NCI-H146 treated with DMSO at 0.1 percent for 48 hours (cell line): ENCODE data around the gene LARGE1.
"Not testable (repeated sequence)": the region's sequence is repeated elsewhere in the genome, so short reads cannot be mapped to it uniquely, and the experiment has no call there.

Experiments
- DNase-seq: peaks from one replicate; lab custom pipeline; 2025; ENCODE audit not compliant: unreplicated experiment; lab: John Stamatoyannopoulos, UW

Gene LARGE1

GRCh38 chr22:33393432-33393831, 526.8 kb downstream of the LARGE1 start:
- no peak for DNase-seq

GRCh38 chr22:33391298-33391697, 529.0 kb downstream of the LARGE1 start:
- no peak for DNase-seq

- no peak for DNase-seq
These were observed 530.3 kb downstream of the LARGE1 start for GRCh38 chr22:33389936-33390335.

GRCh38 chr22:33386270-33386669, 534.0 kb downstream of the LARGE1 start:
- no peak for DNase-seq

- DNase-seq = no peak
These were observed 534.7 kb downstream of the LARGE1 start for GRCh38 chr22:33385611-33386010.

- no peak for DNase-seq
These were observed 537.8 kb downstream of the LARGE1 start for GRCh38 chr22:33382436-33382835.

GRCh38 chr22:33381531-33382406, 538.5 kb downstream of the LARGE1 start:
- DNase-seq = no peak

GRCh38 chr22:33380789-33381530, 539.3 kb downstream of the LARGE1 start:
- no peak for DNase-seq

- no peak for DNase-seq
These were observed 540.4 kb downstream of the LARGE1 start for GRCh38 chr22:33379836-33380235.

GRCh38 chr22:33372875-33373274, 547.4 kb downstream of the LARGE1 start:
- no peak for DNase-seq

- DNase-seq = not testable (repeated sequence)
These were observed 557.0 kb downstream of the LARGE1 start for GRCh38 chr22:33363256-33363655.

GRCh38 chr22:33362702-33363101, 557.6 kb downstream of the LARGE1 start:
- DNase-seq = no peak

GRCh38 chr22:33361581-33361980, 558.7 kb downstream of the LARGE1 start:
- no peak for DNase-seq

GRCh38 chr22:33357981-33358399, 562.3 kb downstream of the LARGE1 start:
- no peak for DNase-seq

- DNase-seq = no peak
These were observed 565.3 kb downstream of the LARGE1 start for GRCh38 chr22:33354928-33355327.

- DNase-seq = no peak
These were observed 566.8 kb downstream of the LARGE1 start for GRCh38 chr22:33353502-33353901.

GRCh38 chr22:33352768-33353167, 567.5 kb downstream of the LARGE1 start:
- no peak for DNase-seq

GRCh38 chr22:33350961-33351360, 569.3 kb downstream of the LARGE1 start:
- DNase-seq = no peak

- DNase-seq = no peak
These were observed 569.8 kb downstream of the LARGE1 start for GRCh38 chr22:33350491-33350890.

- no peak for DNase-seq
These were observed 573.3 kb downstream of the LARGE1 start for GRCh38 chr22:33347002-33347401.

- DNase-seq = no peak
These were observed 578.7 kb downstream of the LARGE1 start for GRCh38 chr22:33341611-33342010.

- DNase-seq = no peak
These were observed 582.8 kb downstream of the LARGE1 start for GRCh38 chr22:33337524-33337923.
